Activated CD8-positive, alpha-beta T cell treated with anti-CD3 and anti-CD28 coated beads, Interleukin-2, amount 10 ng/mL, durations not matched to agents 7 days and 5 days (primary cell): Measurements from ENCODE around the gene KNOP1. TPM values are rescaled to one million over a fixed set of nuclear protein-coding genes. Genes with fewer than 3 reads are reported as not detected.
"Not testable (repeated sequence)": the region's sequence is repeated elsewhere in the genome, so short reads cannot be mapped to it uniquely, and the experiment has no call there.

ENCODE experiments used
- ATAC-seq: fragments of 150-1000 bp; cut with Tn5 transposase; one replicate; pipeline ENCODE4 v1.10.0; 2021; ENCODE audit warnings: moderate library complexity
- CTCF ChIA-PET: fragments of 350-600 bp; sonication (Branson Sonifier 250); formaldehyde crosslinking; loops from one replicate; lab custom pipeline; 2021; ENCODE audit warnings: antibody characterized with exemption; lab: Charles Lee
- POLR2A ChIA-PET: fragments of 350-600 bp; sonication (Branson Sonifier 250); formaldehyde crosslinking; loops from one replicate; lab custom pipeline; 2021; ENCODE audit warnings: antibody characterized with exemption; lab: Charles Lee
- DNase-seq: peaks from one replicate; pipeline ENCODE4 v3.0.0-alpha.2; 2020
- H3K27ac Mint-ChIP-seq: one replicate; pipeline ENCODE4 v1.8.0; 2021; ENCODE audit warnings: mild to moderate bottlenecking, mixed read lengths
- H3K27me3 Mint-ChIP-seq: one replicate; pipeline ENCODE4 v1.8.0; 2021; ENCODE audit warnings: low read depth, mixed read lengths
- H3K36me3 Mint-ChIP-seq: one replicate; pipeline ENCODE4 v1.8.0; 2021; ENCODE audit warnings: low read depth, mixed read lengths
- H3K4me1 Mint-ChIP-seq: one replicate; pipeline ENCODE4 v1.8.0; 2021; ENCODE audit warnings: low read depth, mixed read lengths
- H3K4me3 Mint-ChIP-seq: one replicate; pipeline ENCODE4 v1.8.0; 2021; ENCODE audit warnings: mild to moderate bottlenecking, mixed read lengths
- H3K9me3 Mint-ChIP-seq: one replicate; pipeline ENCODE4 v1.8.0; 2022; ENCODE audit warnings: mixed read lengths; ENCODE audit not compliant: insufficient read depth
- total RNA-seq, 2 experiments: library from RNA; stranded (reverse); gene quantifications; one replicate each; pipeline ENCODE4 v1.2.3, GENCODE V29; 2021

Gene KNOP1
- total RNA-seq, 2 experiments from 2014 or later, result 22.0 to 23.7 TPM

- H3K4me1 Mint-ChIP-seq, DNase-seq, H3K27ac Mint-ChIP-seq, ATAC-seq, CTCF ChIA-PET, H3K4me3 Mint-ChIP-seq, POLR2A ChIA-PET, H3K9me3 Mint-ChIP-seq, H3K27me3 Mint-ChIP-seq: not testable (repeated sequence)
- H3K36me3 Mint-ChIP-seq, result peaks cover 24% of the 10 kb centered on the region
Measured at GRCh38 chr16:19665313-19665712, 52.7 kb downstream of the KNOP1 start.

- DNase-seq (no peak), ATAC-seq (no peak)
- Mint-ChIP-seq H3K27ac (no peak overlapping the region), H3K4me3 (no peak overlapping the region), H3K9me3 (peaks cover 5% of the 10 kb centered on the region), H3K27me3 (no peaks in the 10 kb centered on the region), H3K4me1 (no peaks in the 10 kb centered on the region), H3K36me3 (peaks cover 24% of the 10 kb centered on the region)
- ChIA-PET POLR2A (no interaction called here), CTCF (no interaction called here)
Measured at GRCh38 chr16:19664166-19664565, 53.9 kb downstream of the KNOP1 start.

GRCh38 chr16:19662351-19662750 is 55.7 kb downstream of the KNOP1 start:
- ChIA-PET CTCF (no interaction called here), POLR2A (no interaction called here)
- Mint-ChIP-seq H3K36me3 (peaks cover 28% of the 10 kb centered on the region), H3K27me3 (no peaks in the 10 kb centered on the region), H3K9me3 (peaks cover 5% of the 10 kb centered on the region), H3K27ac (no peak overlapping the region), H3K4me3 (no peak overlapping the region), H3K4me1 (no peaks in the 10 kb centered on the region)
- ATAC-seq, result no peak
- DNase-seq, result no peak

GRCh38 chr16:19660432-19660831 is 57.6 kb downstream of the KNOP1 start:
- ATAC-seq, result no peak
- DNase-seq, result no peak
- ChIA-PET CTCF (no interaction called here), POLR2A (no interaction called here)
- Mint-ChIP-seq H3K4me1 (no peaks in the 10 kb centered on the region), H3K27ac (no peak overlapping the region), H3K9me3 (peaks cover 4% of the 10 kb centered on the region), H3K36me3 (peaks cover 29% of the 10 kb centered on the region), H3K4me3 (no peak overlapping the region), H3K27me3 (no peaks in the 10 kb centered on the region)

GRCh38 chr16:19659554-19659953 is 58.5 kb downstream of the KNOP1 start:
- Mint-ChIP-seq H3K27ac (no peak overlapping the region), H3K4me1 (no peaks in the 10 kb centered on the region), H3K27me3 (no peaks in the 10 kb centered on the region), H3K9me3 (no peaks in the 10 kb centered on the region), H3K36me3 (peaks cover 25% of the 10 kb centered on the region), H3K4me3 (no peak overlapping the region)
- no peak for ATAC-seq
- ChIA-PET CTCF (no interaction called here), POLR2A (no interaction called here)
- DNase-seq, result no peak

- no peak overlapping the region for H3K27ac Mint-ChIP-seq
- ChIA-PET CTCF (no interaction called here), POLR2A (no interaction called here)
- peaks cover 26% of the 10 kb centered on the region for H3K36me3 Mint-ChIP-seq
- no peak overlapping the region for H3K4me3 Mint-ChIP-seq
- no peaks in the 10 kb centered on the region for H3K4me1 Mint-ChIP-seq
- no peaks in the 10 kb centered on the region for H3K27me3 Mint-ChIP-seq
- no peaks in the 10 kb centered on the region for H3K9me3 Mint-ChIP-seq
- ATAC-seq (no peak), DNase-seq (no peak)
Measured at GRCh38 chr16:19657831-19658230, 60.2 kb downstream of the KNOP1 start.

GRCh38 chr16:19655242-19655777 is 62.7 kb downstream of the KNOP1 start:
- CTCF ChIA-PET, result no interaction called here
- peaks cover 28% of the 10 kb centered on the region for H3K36me3 Mint-ChIP-seq
- no peak overlapping the region for H3K4me3 Mint-ChIP-seq
- ATAC-seq (no peak), DNase-seq (no peak)
- POLR2A ChIA-PET, result no interaction called here
- no peaks in the 10 kb centered on the region for H3K4me1 Mint-ChIP-seq
- no peaks in the 10 kb centered on the region for H3K27me3 Mint-ChIP-seq
- no peaks in the 10 kb centered on the region for H3K9me3 Mint-ChIP-seq
- H3K27ac Mint-ChIP-seq, result no peak overlapping the region

GRCh38 chr16:19654147-19654546 is 63.9 kb downstream of the KNOP1 start:
- no peaks in the 10 kb centered on the region for H3K4me1 Mint-ChIP-seq
- DNase-seq (no peak), ATAC-seq (no peak)
- no peaks in the 10 kb centered on the region for H3K9me3 Mint-ChIP-seq
- ChIA-PET POLR2A (no interaction called here), CTCF (no interaction called here)
- H3K27ac Mint-ChIP-seq, result no peak overlapping the region
- H3K36me3 Mint-ChIP-seq, result peaks cover 25% of the 10 kb centered on the region
- no peak overlapping the region for H3K4me3 Mint-ChIP-seq
- no peaks in the 10 kb centered on the region for H3K27me3 Mint-ChIP-seq

Other genes starting within 250 kb of the KNOP1 start
- 10 to 100 TPM; 19.7 to 25.9 TPM for gene GDE1, start 196.1 kb downstream of the KNOP1 start, total RNA-seq
- gene CCP110, start 194.3 kb downstream of the KNOP1 start, total RNA-seq, result 10 to 100 TPM; 33.7 to 36.7 TPM
- 10 to 100 TPM; 61.5 to 65.1 TPM for gene VPS35L, start 162.5 kb downstream of the KNOP1 start, total RNA-seq
- gene IQCK, start within 50 bp of the KNOP1 start, total RNA-seq, result under 1 TPM; 0.81 to 0.97 TPM
- gene GPRC5B, start 166.6 kb upstream of the KNOP1 start, total RNA-seq, result not detected